Tibial artery (tissue), 4 donors: ENCODE data around the gene CCDC73.

Experiments
- DNase-seq, 2 donors: peaks; one replicate each; pipeline ENCODE4 v3.0.0-alpha.2; 2019
- H3K27ac ChIP-seq, 2 donors: fragments of 200-600 bp; sonication (generic) in 1 of 2; 1 replicate in 1 of 2; 2 replicates in 1 of 2; pipeline ENCODE4 v1.5.1; 2018 to 2019; ENCODE audit warnings: mild to moderate bottlenecking in 1 of 2
- H3K27me3 ChIP-seq, 2 donors: fragments of 200-600 bp; sonication (generic) in 1 of 2; one replicate each; pipeline versions ENCODE4 v1.5.1 to v1.6.0; 2016 to 2019
- H3K36me3 ChIP-seq, 3 donors: fragments of 200-600 bp; sonication (generic) in 2 of 3; one replicate each; pipeline ENCODE4 v1.5.1; 2016 to 2019; ENCODE audit warnings: mild to moderate bottlenecking in 2 of 3
- H3K4me1 ChIP-seq, 4 donors: fragments of 200-600 bp; sonication (generic) in 2 of 4; 1 replicate in 3 of 4; 2 replicates in 1 of 4; pipeline ENCODE4 v1.5.1; 2016 to 2019
- H3K4me3 ChIP-seq, 2 donors: fragments of 200-600 bp; sonication (generic) in 1 of 2; 1 replicate in 1 of 2; 2 replicates in 1 of 2; pipeline ENCODE4 v1.5.1; 2018 to 2019; ENCODE audit warnings: mild to moderate bottlenecking in 2 of 2
- H3K9me3 ChIP-seq, 3 donors: fragments of 200-600 bp; sonication (generic) in 1 of 3; one replicate each; pipeline ENCODE4 v1.5.1; 2016 to 2019
- intact Hi-C: fragments of 100-400 bp; cut with DNase I; formaldehyde crosslinking; loops from one replicate; pipeline ENCODE4 v1.15.0; 2023; ENCODE audit warnings: low total_unique reads
- TF ChIP-seq, protein P1 (sequence below), 2 experiments: fragments of 200-600 bp in 1 of 2; fragments of 450-650 bp in 1 of 2; IDR thresholded peaks; one replicate each; pipeline ENCODE4 v1.5.1; 2017 to 2019; ENCODE audit warnings: antibody characterized with exemption in 2 of 2, mild to moderate bottlenecking in 1 of 2, moderate library complexity in 1 of 2

Gene CCDC73

DNA sequence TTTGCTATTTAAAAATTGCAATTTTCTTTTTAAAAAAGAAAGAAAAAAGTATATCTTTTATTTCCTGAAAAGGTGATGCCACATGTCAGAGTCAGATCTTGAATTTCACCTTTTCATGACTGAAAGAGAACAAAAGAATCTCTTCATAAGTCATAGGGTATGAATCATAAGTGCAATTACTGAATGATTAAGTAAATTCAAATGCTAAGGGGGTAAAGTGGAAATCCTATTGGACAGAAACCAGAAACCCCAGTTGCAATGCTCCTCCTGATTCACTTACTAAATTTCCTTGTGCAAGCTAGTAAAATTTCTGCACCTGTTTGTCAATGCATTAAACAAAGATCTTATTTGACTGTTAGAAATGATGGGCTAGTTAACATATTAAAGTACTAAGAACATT lies 27.1 kb upstream of the CCDC73 start:
- TF ChIP-seq, protein P1, sequence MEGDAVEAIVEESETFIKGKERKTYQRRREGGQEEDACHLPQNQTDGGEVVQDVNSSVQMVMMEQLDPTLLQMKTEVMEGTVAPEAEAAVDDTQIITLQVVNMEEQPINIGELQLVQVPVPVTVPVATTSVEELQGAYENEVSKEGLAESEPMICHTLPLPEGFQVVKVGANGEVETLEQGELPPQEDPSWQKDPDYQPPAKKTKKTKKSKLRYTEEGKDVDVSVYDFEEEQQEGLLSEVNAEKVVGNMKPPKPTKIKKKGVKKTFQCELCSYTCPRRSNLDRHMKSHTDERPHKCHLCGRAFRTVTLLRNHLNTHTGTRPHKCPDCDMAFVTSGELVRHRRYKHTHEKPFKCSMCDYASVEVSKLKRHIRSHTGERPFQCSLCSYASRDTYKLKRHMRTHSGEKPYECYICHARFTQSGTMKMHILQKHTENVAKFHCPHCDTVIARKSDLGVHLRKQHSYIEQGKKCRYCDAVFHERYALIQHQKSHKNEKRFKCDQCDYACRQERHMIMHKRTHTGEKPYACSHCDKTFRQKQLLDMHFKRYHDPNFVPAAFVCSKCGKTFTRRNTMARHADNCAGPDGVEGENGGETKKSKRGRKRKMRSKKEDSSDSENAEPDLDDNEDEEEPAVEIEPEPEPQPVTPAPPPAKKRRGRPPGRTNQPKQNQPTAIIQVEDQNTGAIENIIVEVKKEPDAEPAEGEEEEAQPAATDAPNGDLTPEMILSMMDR (IDR thresholded peaks at IDR 0.05) = no peak
- intact Hi-C loops = no loop called here
- H3K4me3 ChIP-seq = no peak overlapping the region
- H3K27ac ChIP-seq = no peak overlapping the region
- no peaks in the 10 kb centered on the region for H3K9me3 ChIP-seq
- H3K27me3 ChIP-seq = no peaks in the 10 kb centered on the region
- H3K4me1 ChIP-seq = no peaks in the 10 kb centered on the region
- no peak for DNase-seq
- no peaks in the 10 kb centered on the region for H3K36me3 ChIP-seq

GRCh38 chr11:32820497-32820896 lies 26.0 kb upstream of the CCDC73 start:
- no peaks in the 10 kb centered on the region for H3K36me3 ChIP-seq
- TF ChIP-seq, protein P1 (IDR thresholded peaks at IDR 0.05) = no peak
- DNase-seq = no peak
- no peak overlapping the region for H3K4me3 ChIP-seq
- H3K27me3 ChIP-seq = no peaks in the 10 kb centered on the region
- H3K27ac ChIP-seq = no peak overlapping the region
- H3K9me3 ChIP-seq = no peaks in the 10 kb centered on the region
- intact Hi-C loops = no loop called here
- no peaks in the 10 kb centered on the region for H3K4me1 ChIP-seq

GRCh38 chr11:32819187-32819586 lies 24.7 kb upstream of the CCDC73 start:
- H3K4me3 ChIP-seq = no peak overlapping the region
- TF ChIP-seq, protein P1 (IDR thresholded peaks at IDR 0.05) = no peak
- intact Hi-C loops = no loop called here

DNA sequence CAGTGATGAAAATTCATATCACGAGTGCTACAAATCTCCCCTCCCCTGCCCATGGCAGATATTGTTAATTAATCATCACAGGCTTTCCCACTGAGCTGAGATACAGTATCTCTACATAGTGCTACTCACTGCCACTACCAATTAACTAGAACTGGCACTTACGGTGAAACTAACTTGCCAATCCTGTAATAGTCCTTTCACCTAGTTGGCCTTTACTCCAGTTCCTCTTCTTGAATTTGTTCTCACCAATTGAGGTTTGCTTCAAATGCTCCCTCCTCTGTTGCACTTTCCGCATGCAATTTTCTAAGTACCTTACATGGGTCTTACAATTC lies 23.4 kb upstream of the CCDC73 start:
- TF ChIP-seq, protein P1 (IDR thresholded peaks at IDR 0.05) = no peak
- Histone ChIP-seq H3K27me3 (no peaks in the 10 kb centered on the region), H3K27ac (no peak overlapping the region), H3K9me3 (no peaks in the 10 kb centered on the region), H3K4me3 (no peak overlapping the region), H3K4me1 (no peaks in the 10 kb centered on the region), H3K36me3 (no peaks in the 10 kb centered on the region)
- intact Hi-C loops = no loop called here
- DNase-seq = no peak

More at GRCh38 chr11:32819187-32819586, 24.7 kb upstream of the CCDC73 start:
- no peak overlapping the region for H3K27ac ChIP-seq
- no peaks in the 10 kb centered on the region for H3K36me3 ChIP-seq
- no peaks in the 10 kb centered on the region for H3K4me1 ChIP-seq
- no peak for DNase-seq
- no peaks in the 10 kb centered on the region for H3K9me3 ChIP-seq
- no peaks in the 10 kb centered on the region for H3K27me3 ChIP-seq

DNA sequence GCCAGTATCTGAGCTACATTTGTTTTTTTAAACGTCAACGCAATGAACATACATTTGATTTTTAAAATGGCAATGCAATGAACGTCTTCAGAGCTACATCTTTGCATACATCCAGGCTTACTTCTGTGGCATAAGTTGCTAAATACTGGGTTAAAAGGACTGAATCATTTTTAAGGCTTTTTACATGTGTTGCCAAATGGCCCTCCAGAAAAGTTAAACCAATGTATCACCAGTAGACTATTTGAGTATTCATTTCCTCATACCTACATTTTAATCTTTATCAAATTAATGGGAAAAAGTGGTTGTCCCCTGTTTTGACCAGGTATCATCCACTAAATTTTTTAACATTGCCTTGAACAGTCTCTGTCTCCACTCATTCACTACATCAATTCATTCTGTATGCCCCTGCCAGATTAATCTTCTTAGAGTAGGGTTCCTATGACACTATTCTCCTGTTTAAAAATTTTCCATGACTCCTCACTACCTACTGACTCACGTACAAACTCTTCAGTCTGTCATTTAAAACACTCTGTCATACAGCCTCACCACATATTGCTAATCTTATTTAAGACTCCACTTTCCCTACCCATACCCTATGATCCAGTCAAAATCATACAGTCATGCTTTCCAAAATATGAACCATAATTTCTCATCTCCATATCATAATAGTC lies 22.9 kb upstream of the CCDC73 start:
- no peaks in the 10 kb centered on the region for H3K27me3 ChIP-seq
- no peaks in the 10 kb centered on the region for H3K4me1 ChIP-seq
- intact Hi-C loops = no loop called here
- H3K9me3 ChIP-seq = no peaks in the 10 kb centered on the region
- no peak overlapping the region for H3K27ac ChIP-seq
- H3K4me3 ChIP-seq = no peak overlapping the region
- TF ChIP-seq, protein P1 (IDR thresholded peaks at IDR 0.05) = no peak
- no peaks in the 10 kb centered on the region for H3K36me3 ChIP-seq
- no peak for DNase-seq

GRCh38 chr11:32809313-32809712 lies 14.9 kb upstream of the CCDC73 start:
- H3K4me1 ChIP-seq = no peaks in the 10 kb centered on the region
- peak in 1 of 2 donors; percentile 65 for DNase-seq
- no peak overlapping the region for H3K4me3 ChIP-seq
- TF ChIP-seq, protein P1 (IDR thresholded peaks at IDR 0.05) = peak; percentile 37 to 50
- no peak overlapping the region for H3K27ac ChIP-seq
- H3K27me3 ChIP-seq = no peaks in the 10 kb centered on the region
- no peaks in the 10 kb centered on the region for H3K36me3 ChIP-seq
- intact Hi-C loops = no loop called here
- no peaks in the 10 kb centered on the region for H3K9me3 ChIP-seq
